GM18507 (cell line): ENCODE results near the gene KLC1.
"Not testable (repeated sequence)": the region's sequence is repeated elsewhere in the genome, so short reads cannot be mapped to it uniquely, and the experiment has no call there.

Experiments
- DNase-seq: peaks from one replicate; pipeline ENCODE4 v3.0.0; 2011; ENCODE audit warnings: low read depth; ENCODE audit not compliant: insufficient read length; ENCODE audit errors: extremely low spot score
- FAIRE-seq: peaks from 2 replicates; lab custom pipeline; 2011; peaks lifted over from hg19 to GRCh38; lab: Jason Lieb, UNC

The KLC1 gene

DNA sequence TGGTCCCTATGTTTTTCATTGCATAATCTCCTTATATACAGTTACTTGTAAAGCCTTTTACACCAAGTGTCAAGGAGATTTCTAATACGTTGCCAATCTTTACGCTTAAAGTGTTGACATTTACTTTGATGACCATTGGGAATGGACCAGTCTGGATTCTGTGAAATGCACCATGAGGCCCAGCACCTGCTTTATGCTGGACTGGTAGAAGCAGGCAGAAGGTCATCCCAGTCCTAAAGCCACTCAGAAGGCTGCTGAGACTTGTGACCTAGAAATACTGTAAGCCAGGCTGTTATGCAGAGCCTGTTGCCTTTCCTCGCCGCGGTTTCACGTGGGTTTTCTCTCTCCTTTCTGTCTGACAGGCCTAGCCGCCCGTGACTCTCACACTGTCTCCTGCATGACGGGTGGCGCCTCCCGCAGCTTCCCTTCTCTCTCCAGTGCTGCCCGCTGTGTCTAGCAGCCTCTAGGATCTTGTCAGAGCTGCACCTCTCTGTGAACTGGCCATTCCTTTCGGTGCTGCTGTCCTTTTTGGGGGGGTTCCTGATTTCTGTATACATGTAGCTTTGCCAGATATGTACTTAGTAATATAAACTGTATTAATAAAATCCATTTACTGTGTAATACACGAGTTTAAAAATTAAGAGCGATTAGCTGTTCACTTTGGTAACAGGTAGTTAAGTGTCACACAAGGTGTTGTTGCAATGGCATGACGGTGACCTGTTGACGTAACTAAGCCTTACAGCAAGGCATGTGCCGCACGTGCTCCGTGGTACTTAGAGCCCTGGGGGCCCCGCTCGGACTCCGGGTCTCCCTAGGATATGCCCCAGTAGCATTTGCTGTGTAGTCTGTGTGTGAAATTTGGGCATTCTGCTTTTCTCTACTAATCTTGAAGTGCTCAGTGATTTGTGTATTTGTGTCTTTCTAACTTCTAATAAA lies 56.5 kb downstream of the KLC1 start:
- no peak for DNase-seq
- no peak for FAIRE-seq

DNA sequence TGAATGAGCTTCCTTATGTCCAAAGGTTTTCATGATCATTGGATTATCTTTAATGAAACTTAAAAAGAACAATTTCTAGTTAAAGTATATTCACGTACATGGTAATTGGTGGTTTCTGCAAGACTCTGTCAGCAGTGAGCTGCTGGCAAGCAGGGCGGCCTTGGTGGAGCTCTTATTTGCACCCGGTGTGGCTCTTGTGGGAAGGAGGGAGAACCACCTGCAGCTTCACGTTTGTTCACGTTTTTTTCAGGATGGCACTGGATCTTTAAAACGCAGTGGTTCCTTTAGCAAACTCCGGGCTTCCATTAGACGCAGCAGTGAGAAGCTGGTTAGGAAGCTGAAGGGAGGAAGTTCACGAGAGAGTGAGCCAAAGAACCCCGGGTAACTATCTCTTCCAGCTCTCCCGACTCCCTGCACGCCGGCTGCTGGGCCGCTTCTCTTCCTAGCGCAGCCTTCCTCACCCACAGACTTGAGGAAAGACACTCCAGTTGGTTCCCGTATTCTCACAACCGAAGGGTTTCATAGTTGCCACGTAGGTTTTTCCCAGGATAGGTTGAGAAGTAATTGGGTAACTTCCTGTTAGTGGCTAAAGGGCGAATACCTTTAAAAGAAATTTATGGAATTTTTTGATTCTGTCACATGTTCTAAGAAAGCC lies 57.9 kb downstream of the KLC1 start:
- no peak for FAIRE-seq
- DNase-seq = no peak

DNA sequence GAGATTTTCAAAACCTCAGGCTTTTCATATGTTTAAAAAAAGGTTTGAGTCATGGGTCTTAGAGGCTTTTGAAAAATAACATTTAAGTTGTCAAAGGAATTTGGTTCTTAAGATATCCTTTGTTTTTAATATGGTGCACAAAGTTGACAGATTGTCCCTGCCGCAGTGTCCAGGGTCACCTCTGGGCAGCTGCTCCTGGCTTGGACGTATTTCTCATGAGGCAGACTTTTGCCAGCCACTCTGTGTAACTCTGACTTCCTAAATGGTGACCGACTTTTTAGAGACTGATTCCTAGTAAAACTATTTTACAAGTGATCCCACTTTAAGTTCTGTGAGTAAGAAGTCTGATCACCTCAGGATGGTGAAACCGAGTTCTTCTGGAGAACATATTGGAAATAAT lies 58.7 kb downstream of the KLC1 start:
- FAIRE-seq = no peak
- no peak for DNase-seq

DNA sequence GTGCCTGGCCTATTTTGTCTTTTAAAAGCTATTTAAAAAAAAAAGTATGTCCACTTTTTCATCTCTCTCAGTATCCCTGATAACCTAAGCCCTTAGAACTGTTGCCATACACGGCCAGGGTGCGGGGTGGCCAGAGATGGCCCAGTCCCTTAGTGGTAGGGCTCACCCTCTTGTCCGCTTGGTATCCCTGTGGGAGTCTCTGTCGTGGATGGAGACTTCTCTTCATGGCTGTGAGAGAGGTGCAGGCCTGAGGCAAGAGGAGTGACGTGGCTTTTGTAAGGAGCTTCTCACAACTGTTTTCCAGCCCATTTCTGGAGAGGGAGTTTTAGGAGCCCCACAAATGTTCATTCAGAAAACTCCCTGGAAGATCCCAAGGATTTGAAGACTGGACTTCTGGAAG lies 59.4 kb downstream of the KLC1 start:
- FAIRE-seq (no peak), DNase-seq (no peak)

DNA sequence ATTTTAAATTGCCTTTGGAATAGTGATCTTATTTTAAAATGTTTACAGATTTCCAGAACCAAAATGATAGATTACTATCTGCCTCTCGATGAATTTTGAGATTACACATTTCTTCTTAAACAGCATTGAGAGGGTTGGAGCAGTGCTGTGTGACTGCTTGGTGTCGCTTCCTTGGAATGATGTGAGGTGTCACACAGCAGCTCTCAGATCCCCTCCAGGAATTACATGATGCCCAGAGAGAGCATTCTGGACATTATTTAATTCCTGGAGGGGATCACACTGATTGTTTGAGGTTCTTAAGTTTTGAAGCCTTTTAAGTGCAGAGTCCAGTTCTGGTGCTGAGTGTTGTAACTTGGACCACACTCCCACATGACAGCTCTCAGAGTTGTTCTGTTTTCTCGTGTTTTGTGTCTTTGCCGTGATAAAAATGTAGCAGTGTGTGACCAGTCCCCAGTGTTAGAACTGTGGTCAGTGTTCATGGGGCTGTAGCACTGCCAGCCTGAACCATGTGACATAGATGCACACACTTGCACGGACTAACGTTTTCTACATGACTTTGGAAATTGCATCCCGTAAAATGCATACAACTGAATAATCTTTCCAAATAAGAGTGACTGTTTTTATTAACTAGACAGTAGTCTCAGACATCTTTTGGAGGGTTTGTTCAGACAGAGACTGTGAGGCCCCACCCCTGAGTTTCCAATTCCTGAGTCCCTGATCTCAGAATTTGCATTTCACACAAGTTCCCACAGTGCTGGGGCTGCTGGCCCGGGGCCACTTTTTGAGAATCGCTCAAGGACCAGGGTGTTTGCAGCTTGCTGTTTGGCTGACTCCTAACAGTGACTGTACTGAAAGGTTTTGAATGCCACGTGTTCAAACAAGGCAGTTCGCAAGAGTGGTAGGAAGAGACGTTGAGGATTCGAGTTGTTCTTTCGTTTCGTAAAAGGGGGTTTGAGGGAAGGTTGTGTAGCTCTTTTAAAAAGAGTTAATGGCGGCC lies 60.2 kb downstream of the KLC1 start:
- peak; percentile 93 for FAIRE-seq
- DNase-seq = peak; percentile 65

DNA sequence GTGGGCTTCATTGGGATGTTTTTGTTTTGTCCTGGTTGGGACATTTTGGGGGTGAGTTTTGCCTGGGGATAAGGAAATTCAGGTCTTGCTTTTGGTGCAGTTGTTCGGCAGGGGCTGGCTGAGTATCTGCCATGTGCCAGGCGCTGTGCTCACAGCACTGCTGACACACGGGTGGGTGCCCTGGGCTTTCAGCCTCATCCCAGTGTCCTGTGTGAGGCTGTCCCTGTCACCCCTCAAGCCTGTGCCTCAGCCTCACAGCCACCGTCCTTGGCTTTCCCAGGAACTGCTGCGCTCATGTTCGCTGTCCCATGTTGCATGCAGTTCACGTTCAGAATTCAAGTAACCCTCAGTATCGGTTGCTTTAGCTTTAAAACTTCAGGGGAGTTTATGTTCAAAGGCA lies 61.3 kb downstream of the KLC1 start:
- DNase-seq = no peak

DNA sequence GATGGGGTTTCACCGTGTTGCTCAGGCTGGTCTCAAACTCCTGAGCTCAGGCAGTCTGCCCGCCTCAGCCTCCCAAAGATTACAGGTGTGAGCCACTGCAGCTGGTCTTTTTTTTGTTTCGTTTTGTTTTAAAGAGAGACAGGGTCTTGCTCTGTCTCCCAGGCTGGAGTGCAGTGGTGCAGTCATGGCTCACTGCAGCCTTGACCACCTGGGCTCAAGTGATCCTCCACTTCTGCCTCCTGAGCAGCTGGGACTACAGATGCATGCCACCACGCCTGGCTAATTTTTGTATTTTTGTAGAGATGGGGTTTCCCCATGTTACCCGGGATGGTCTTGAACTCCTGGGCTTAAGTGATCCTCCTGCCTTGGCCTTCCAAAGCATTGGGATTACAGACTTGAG lies 62.6 kb downstream of the KLC1 start:
- FAIRE-seq = peak; percentile 75
- DNase-seq = not testable (repeated sequence)

More for the DNA sequence above, 61.3 kb downstream of the KLC1 start:
- FAIRE-seq = no peak

DNA sequence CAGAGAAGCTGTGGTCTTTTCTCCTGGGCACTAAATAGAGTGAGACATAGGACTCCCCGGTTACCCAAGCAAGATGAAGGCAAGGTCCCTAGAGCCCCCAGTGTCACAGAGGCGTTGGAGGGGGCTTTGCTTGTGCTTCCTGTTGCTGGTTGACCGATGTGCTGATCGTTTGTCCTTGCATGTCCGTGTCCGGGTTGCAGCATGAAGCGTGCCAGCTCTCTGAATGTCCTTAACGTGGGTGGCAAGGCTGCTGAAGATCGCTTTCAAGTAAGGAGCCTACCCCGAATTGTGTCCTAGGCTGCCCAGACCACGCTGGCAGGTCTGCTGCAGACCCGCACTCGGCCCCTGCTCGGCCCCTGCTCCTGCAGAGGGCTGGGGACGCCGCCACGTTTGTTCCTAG lies 63.1 kb downstream of the KLC1 start:
- FAIRE-seq = peak; percentile 38
- no peak for DNase-seq

DNA sequence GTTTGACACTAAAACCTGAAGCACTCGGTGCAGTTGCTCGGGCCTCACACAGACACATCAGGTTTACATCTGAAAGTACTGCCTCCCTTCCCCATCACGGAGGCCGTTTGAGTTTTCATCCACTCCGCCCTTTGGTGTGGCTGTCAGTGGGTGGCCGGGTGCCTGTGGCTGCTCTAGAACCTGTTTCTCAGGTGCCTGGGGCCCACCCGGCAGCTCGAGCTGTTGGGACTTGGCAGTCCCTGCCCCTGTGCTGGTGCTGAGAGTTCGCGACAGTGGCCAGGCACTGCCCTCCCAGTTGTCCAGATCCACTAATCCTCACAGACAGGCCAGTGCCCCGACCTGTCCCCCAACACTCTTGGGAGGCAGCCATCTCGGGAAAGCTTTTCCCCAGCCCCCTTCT lies 63.9 kb downstream of the KLC1 start:
- DNase-seq = no peak
- no peak for FAIRE-seq

DNA sequence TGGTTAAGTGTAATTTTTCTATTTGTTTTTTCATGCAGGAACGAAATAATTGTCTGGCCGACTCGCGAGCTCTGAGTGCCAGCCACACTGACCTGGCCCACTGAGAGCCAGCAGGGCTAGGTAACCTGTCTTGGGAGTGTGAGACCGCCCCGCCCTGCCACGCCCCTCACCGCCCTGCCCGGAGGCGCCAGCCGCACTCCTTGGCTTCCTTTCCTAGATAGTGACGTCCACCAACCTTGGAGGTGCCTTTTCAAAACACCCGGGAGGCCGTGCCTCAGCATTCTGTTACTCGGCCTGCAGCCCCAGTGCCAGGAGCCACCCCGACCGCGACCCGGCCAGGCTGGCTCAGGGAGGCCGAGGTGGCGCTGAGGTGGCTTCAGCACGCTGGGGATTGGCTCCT lies 64.5 kb downstream of the KLC1 start:
- FAIRE-seq (no peak), DNase-seq (no peak)

DNA sequence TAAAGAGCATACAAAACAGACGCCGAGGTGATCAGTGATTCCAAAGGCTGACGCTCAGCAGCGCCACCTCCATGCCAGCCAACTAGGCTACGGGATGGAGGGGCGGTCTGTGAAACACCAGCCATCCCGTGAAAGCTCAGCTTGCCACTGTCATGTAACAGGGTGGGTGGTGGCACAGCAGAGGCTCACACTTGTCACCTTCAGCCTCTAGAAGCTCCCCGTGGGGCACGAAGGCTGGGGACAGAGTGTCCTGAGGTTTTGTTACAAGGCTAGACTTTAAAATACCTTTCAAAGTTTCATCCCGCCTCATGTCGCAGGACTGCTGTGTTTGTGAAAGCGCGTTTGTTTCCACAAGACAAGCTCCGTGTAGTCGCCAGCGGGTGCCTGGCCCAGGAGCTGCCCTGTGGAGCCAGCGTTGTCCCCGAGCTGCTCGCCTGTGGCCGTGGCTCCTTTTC lies 65.6 kb downstream of the KLC1 start:
- FAIRE-seq = no peak
- DNase-seq = no peak

DNA sequence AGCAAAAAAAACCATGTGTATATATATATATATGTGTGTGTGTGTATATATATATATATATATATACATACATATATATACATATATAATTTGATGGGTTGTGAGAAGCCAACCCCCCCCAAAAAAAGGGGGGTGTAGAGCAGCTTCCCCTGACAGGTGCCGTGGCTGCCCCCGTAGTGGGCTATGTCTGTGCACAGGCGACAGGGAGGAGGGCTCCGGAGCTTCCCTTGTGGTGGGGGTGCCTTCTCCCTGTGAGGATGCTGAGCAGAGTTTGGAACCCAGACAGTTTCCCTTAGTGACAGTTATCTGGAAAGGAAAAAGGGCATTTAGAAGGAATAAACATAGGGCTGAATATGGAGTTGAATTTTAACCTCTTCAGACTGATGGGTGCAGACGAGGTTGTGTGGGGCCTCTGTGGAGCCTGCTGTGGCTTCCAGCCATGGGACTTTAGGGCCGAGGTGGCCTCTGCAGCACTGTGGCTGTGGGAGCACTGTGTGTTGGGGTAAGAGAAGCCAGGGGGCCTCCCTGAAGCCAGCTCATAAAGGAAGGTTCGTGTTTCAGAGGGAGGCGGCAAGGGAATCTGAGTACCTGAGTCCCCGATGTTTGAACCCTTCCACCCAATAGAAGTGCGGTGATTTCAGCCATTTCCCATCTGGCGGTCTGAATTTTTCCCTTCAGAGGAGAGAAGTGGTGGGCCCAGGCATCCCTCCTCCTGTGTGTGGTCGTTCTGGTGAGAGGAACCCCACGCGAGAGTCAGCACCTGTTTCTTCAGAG lies 66.5 kb downstream of the KLC1 start:
- FAIRE-seq (no peak), DNase-seq (no peak)

DNA sequence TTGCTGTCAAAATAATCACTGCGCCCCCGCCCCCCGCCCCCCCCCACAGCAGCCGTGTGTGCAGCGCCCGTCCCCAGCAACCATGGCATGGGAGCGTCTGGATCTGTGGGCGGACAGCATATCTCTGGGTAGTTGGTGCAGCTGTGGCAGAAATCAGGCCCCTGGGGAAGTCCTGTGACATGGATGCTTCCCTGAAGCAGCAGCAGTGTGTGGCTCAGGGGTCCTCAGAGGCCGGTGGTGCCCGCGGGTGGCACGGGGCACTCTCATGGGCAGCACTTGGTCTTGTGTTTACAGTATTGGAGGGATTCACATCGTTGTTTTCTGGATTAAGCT lies 67.0 kb downstream of the KLC1 start:
- DNase-seq = no peak
- no peak for FAIRE-seq

DNA sequence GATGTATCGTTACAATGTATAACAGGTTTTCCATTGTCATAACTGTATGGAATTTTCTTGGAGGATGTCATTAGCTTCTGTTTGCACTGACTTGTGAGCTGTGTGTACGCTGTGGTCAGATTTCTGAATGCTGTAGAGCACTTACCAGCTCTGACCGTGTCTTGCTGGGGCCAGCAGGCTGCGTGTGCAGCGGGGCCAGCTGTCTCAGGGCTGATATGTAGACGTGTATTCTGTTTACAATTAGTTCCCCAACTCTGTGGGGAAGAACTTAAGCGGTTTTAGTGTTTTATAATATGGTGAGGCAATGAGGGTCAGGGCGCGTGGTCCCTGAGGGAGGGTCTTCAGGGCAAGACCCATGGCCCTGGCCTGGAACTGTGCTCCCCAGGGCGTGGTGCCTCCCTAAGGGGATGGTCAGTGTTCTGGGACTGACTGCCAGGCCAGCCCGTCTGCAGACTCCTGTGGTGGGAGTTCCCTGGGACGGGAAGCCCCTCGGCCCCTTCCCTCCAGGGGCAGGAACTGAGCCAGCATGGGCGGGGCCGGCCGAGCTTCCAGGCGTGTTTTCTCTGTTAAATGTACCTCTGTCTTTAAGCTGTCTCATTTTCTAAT lies 67.6 kb downstream of the KLC1 start:
- FAIRE-seq = no peak
- no peak for DNase-seq

DNA sequence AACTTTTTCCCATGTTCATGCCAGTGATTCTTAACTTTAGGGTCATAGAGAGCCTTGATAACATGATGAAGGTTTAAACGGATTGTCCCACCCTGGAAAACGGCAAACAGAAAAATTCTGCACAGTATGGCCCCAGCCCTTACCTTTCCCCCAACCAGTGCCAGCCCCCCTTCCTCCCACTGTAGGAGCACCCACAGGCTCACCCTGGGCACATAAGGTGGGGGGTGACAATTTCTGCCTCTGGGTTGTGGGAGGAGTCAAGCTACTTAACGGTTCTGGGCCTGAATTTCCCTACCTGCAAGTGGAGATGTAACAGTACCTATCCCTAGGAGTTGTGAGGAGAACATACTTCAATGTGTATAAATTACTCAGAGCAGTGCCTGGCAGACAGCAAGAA lies 68.2 kb downstream of the KLC1 start:
- DNase-seq (no peak), FAIRE-seq (no peak)

DNA sequence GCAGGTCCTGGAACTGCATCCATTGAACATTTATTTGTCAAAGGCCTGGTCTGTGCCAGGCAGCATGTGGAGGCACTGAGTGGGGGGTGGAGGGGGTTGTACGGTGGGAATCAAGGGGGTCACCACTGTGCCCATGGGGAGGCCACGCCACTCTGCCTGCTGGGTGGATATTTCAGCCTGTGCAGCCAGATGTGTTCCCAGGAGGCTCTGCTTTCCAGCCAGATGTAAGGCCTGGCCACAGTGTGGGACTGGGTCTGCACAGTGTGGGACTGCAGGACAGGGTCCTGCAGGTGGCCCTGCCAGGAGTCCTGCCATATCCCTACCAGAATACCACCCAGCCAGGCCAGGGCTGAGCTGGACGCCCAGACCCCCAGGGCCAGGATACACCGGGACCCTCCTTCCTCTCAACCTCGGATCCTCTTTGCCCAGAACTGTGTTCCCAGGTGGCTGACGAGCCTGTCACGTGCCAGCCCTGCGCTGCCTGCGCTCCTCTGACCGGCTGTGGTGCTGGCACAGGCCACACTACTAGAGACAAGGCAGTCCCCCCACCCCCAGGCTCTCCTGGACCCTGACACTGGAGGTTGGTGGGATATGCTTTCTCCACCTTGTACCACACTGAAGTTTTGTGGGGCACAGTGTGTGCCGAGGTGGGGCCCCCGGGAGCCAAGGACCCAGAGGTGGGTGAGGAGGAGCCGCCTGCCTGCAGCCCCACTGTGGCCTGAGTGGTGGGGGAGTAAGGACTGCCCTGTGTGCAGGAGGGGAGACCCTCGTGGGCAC lies 68.8 kb downstream of the KLC1 start:
- FAIRE-seq = no peak
- no peak for DNase-seq

DNA sequence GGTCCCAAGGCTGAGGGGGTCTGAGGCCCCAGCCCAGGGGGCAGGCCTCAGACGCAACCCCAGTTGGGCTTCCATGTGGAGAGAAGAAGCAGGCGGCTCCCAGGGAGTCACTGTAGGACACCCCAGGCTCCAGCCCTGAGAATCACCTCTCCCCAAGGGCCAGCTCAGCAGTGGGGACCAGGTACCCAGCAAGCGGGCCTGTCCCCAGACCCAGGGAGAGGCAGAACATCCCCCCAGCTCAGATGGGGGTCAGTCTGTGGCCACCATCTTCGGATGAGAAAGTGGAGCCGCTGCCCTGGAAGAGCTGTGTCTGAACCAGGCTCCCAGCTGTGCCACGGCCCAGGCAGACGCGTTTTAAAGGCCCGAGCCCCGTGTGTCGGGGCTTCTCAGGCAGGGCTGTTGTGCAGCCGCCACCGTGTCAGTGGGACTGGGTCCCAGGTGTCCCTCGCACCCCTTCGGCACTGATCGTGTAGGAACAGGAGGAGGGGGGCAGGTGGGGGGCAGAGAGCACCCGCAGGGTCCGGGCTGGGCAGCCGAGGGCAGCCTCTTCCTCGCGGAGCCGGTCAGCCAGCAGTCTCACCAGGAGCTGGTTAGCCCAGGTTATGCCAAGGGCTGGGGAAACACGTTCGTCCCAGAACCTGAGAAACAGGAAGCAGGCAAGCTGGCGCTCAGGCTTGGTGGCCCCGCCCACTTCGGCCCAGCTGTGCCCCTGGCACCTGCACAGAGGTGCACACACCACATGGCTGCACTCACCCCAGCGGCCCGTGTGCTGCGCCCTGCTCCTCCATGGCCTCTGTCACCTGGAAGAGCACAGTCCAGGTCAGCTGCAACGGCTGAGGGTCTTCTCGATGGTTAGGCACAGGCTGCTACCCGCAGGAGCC lies 69.6 kb downstream of the KLC1 start:
- FAIRE-seq (no peak), DNase-seq (no peak)
